GM21360 (cell line): ENCODE results near the gene SMIM8.

Source experiments
- ATAC-seq: cut with Tn5 transposase; IDR thresholded peaks from one replicate; pipeline ENCODE4 v1.9.1; 2021; ENCODE audit warnings: mild to moderate bottlenecking, moderate library complexity; ENCODE audit not compliant: unreplicated experiment

SMIM8 gene

GRCh38 chr6:87384038-87384437 lies 61.6 kb downstream of the SMIM8 start:
- no peak for ATAC-seq

- no peak for ATAC-seq
These were observed 62.1 kb downstream of the SMIM8 start for GRCh38 chr6:87384449-87384848.

GRCh38 chr6:87391334-87391733 lies 68.9 kb downstream of the SMIM8 start:
- peak; percentile 73 for ATAC-seq
